GM18498 (cell line): ENCODE measurements around the gene SCT.

ENCODE experiments used
- ATAC-seq: cut with Tn5 transposase; IDR thresholded peaks from one replicate; pipeline ENCODE4 v1.9.1; 2021; ENCODE audit warnings: mild to moderate bottlenecking, moderate library complexity; ENCODE audit not compliant: unreplicated experiment

Gene SCT

GRCh38 chr11:643849-644738 is 17.1 kb upstream of the SCT start:
- no peak for ATAC-seq

GRCh38 chr11:643366-643765 is 16.4 kb upstream of the SCT start:
- no peak for ATAC-seq

- ATAC-seq = no peak
Observed at GRCh38 chr11:641806-642370, 14.9 kb upstream of the SCT start.

- no peak for ATAC-seq
Observed at GRCh38 chr11:640021-640706, 13.2 kb upstream of the SCT start.

GRCh38 chr11:639332-639955 is 12.5 kb upstream of the SCT start:
- ATAC-seq = no peak

- ATAC-seq = no peak
Observed at GRCh38 chr11:638631-639331, 11.8 kb upstream of the SCT start.

- ATAC-seq = no peak
Observed at GRCh38 chr11:637593-638521, 10.9 kb upstream of the SCT start.

- ATAC-seq = no peak
Observed at GRCh38 chr11:637333-637592, 10.3 kb upstream of the SCT start.

- ATAC-seq = no peak
Observed at GRCh38 chr11:636511-637332, 9.7 kb upstream of the SCT start, which contains the start of gene DRD4. DRD4 (plus strand) TSS chr11:637269; CDS start chr11:637305, 36 bp downstream.

GRCh38 chr11:635945-636510 is 9.0 kb upstream of the SCT start:
- no peak for ATAC-seq

- ATAC-seq = no peak
Observed at GRCh38 chr11:630871-631270, 3.9 kb upstream of the SCT start.

GRCh38 chr11:629237-629583 is 2.2 kb upstream of the SCT start:
- no peak for ATAC-seq

GRCh38 chr11:628056-628455 is 1.1 kb upstream of the SCT start:
- no peak for ATAC-seq

- ATAC-seq = no peak
Observed at GRCh38 chr11:627308-627576, 261 bp upstream of the SCT start.

- ATAC-seq = no peak
Observed at GRCh38 chr11:625636-626268, 1.2 kb downstream of the SCT start.

- ATAC-seq = no peak
Observed at GRCh38 chr11:624705-625635, 2.0 kb downstream of the SCT start, which contains the start of gene CDHR5. CDHR5 (minus strand) TSS chr11:624955; CDS start chr11:624902, 53 bp downstream.

- ATAC-seq = no peak
Observed at GRCh38 chr11:623999-624704, 2.8 kb downstream of the SCT start.
